Measurements from ENCODE around the gene MCU.

DNA sequence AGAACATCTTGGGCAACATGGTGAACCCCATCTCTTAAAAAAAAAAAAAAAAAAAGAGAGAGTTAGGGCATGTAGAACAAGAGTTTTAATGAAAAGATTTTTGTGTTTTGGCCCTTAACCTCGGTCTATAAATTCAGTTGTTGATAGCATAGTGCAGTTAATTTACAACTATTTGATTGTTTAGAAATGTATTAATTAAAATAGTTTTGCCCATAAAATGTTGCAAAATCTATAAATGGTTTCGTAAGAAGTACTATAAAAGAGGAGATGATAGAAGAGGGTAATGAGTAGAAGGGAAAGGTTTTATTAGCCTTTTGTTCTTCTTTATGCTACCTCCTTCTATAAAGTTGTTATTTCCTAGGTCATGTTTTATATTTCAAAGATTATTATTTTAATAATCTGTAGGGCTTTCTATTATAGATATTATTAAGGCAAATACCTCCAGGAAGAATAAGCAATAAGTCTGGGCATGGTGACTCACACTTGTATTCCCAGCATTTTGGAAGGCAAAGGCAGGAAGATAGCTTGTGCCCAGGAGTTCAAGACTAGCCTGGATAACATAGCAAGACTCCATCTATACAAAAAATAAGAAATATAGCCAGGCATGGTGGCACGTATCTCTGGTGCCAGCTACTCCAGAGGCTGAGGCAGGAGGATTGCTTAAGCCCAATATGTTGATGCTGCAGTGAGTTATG lies 73.3 kb downstream of the MCU start:
- TF ChIP-seq POLR2A (IDR thresholded peaks at IDR 0.05; ENCODE audit: low read depth, low read length) (no peak), POLR2AphosphoS5 (IDR thresholded peaks at IDR 0.05; ENCODE audit: low read depth, low read length) (no peak), TAF1 (IDR thresholded peaks at IDR 0.05; ENCODE audit: borderline replicate concordance, low read depth, low read length) (no peak)

Measured in GM12892 (cell line).